Mammary epithelial cell (primary cell): ENCODE data around the gene FLYWCH1.

Experiments used
- CTCF ChIP-seq, 2 donors: IDR thresholded peaks in 1 of 2; conservative IDR thresholded peaks in 1 of 2; 2 replicates each; pipeline ENCODE4 v1.5.1; 2011 to 2012; ENCODE audit warnings: inconsistent platforms in 2 of 2, low read length in 2 of 2, mild to moderate bottlenecking in 2 of 2, control low read depth in 1 of 2, low read depth in 1 of 2; ENCODE audit not compliant: insufficient read depth in 1 of 2; ENCODE audit errors: extremely low read depth in 1 of 2
- EZH2 ChIP-seq: IDR thresholded peaks from 2 replicates; pipeline ENCODE4 v1.6.1; 2012; ENCODE audit warnings: low read length, inconsistent platforms, borderline replicate concordance

GRCh38 chr16:2996298-2996697 lies 84.6 kb downstream of the FLYWCH1 start:
- TF ChIP-seq CTCF (conservative IDR thresholded peaks at IDR 0.05 in 1 of 2, IDR thresholded peaks at IDR 0.05 in 1 of 2; ENCODE audit: extremely low read depth in 1 of 2, insufficient read depth in 1 of 2, low read depth in 1 of 2, low read length in 2 of 2): no peak
- no peak for TF ChIP-seq EZH2
